HEK293 (cell line): Measurements from ENCODE around the gene IFI30.

ENCODE experiments used
- KLF1 ChIP-seq: fragments of 450-650 bp; formaldehyde crosslinking; IDR thresholded peaks from 2 replicates; pipeline ENCODE4 v1.5.1; 2016; ENCODE audit warnings: missing biosample characterization, missing genetic modification characterization
- MYNN ChIP-seq: fragments of 450-650 bp; formaldehyde crosslinking; IDR thresholded peaks from 2 replicates; pipeline ENCODE4 v1.5.1; 2016; ENCODE audit warnings: missing biosample characterization, missing genetic modification characterization, borderline replicate concordance
- REST ChIP-seq: fragments of 450-650 bp; formaldehyde crosslinking; IDR thresholded peaks from 2 replicates; pipeline ENCODE4 v1.5.1; 2016; ENCODE audit warnings: missing biosample characterization, missing genetic modification characterization
- SALL2 ChIP-seq: fragments of 450-650 bp; formaldehyde crosslinking; IDR thresholded peaks from 2 replicates; pipeline ENCODE4 v1.5.0; 2017; ENCODE audit warnings: missing biosample characterization, mild to moderate bottlenecking, missing genetic modification characterization, borderline replicate concordance
- TRIM28 ChIP-seq: IDR thresholded peaks from 2 replicates; pipeline ENCODE4 v1.6.1; 2011; ENCODE audit warnings: low read length, control low read depth, borderline replicate concordance
- ZBTB49 ChIP-seq: fragments of 450-650 bp; formaldehyde crosslinking; IDR thresholded peaks from 2 replicates; pipeline ENCODE4 v1.5.1; 2016; ENCODE audit warnings: missing biosample characterization, missing genetic modification characterization, low read depth
- ZNF501 ChIP-seq: fragments of 450-650 bp; formaldehyde crosslinking; IDR thresholded peaks from 2 replicates; pipeline ENCODE4 v1.5.1; 2016; ENCODE audit warnings: missing biosample characterization, missing genetic modification characterization
- ZNF670 ChIP-seq: fragments of 450-650 bp; formaldehyde crosslinking; IDR thresholded peaks from 2 replicates; pipeline ENCODE4 v1.5.1; 2016; ENCODE audit warnings: missing biosample characterization, missing genetic modification characterization, low read depth
- TF ChIP-seq, protein P1 (sequence below): fragments of 450-650 bp; formaldehyde crosslinking; IDR thresholded peaks from 2 replicates; pipeline ENCODE4 v1.5.1; 2017; ENCODE audit warnings: missing biosample characterization, missing genetic modification characterization
- TF ChIP-seq, protein P2 (sequence below): sonication (generic); formaldehyde crosslinking; IDR thresholded peaks from 2 replicates; pipeline ENCODE4 v1.8.1; 2022; ENCODE audit warnings: mild to moderate bottlenecking, moderate library complexity, missing genetic modification reagents
- TF ChIP-seq, protein P3 (sequence below): fragments of 450-650 bp; formaldehyde crosslinking; IDR thresholded peaks from 2 replicates; pipeline ENCODE4 v1.5.1; 2016; ENCODE audit warnings: missing biosample characterization, missing genetic modification characterization
- TF ChIP-seq, protein P4 (sequence below): fragments of 450-650 bp; formaldehyde crosslinking; IDR thresholded peaks from 2 replicates; pipeline ENCODE4 v1.5.1; 2016; ENCODE audit warnings: missing biosample characterization, missing genetic modification characterization

DNA sequence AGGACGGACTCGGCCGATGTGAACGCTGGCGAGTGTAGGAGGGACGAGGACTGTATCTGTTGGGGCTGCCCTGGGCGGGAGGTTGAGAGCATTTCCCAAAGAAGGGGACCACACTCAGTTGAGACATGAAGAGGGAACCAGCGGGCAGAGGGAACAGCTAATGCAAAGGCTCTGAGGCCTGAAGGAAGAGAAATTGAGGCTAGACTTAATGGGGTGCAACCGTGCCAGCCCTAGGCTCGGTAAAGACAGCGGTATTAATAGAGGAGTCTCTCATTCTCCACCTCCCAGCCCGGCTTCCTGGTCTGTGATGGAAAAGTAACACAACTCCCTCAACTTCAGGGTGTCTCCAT is 20.5 kb downstream of the IFI30 start:
- no peak for TF ChIP-seq ZNF670 (tag by site-specific recombination)
- TF ChIP-seq, protein P1, sequence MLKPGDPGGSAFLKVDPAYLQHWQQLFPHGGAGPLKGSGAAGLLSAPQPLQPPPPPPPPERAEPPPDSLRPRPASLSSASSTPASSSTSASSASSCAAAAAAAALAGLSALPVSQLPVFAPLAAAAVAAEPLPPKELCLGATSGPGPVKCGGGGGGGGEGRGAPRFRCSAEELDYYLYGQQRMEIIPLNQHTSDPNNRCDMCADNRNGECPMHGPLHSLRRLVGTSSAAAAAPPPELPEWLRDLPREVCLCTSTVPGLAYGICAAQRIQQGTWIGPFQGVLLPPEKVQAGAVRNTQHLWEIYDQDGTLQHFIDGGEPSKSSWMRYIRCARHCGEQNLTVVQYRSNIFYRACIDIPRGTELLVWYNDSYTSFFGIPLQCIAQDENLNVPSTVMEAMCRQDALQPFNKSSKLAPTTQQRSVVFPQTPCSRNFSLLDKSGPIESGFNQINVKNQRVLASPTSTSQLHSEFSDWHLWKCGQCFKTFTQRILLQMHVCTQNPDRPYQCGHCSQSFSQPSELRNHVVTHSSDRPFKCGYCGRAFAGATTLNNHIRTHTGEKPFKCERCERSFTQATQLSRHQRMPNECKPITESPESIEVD (tag by site-specific recombination): no peak
- TF ChIP-seq, protein P2, sequence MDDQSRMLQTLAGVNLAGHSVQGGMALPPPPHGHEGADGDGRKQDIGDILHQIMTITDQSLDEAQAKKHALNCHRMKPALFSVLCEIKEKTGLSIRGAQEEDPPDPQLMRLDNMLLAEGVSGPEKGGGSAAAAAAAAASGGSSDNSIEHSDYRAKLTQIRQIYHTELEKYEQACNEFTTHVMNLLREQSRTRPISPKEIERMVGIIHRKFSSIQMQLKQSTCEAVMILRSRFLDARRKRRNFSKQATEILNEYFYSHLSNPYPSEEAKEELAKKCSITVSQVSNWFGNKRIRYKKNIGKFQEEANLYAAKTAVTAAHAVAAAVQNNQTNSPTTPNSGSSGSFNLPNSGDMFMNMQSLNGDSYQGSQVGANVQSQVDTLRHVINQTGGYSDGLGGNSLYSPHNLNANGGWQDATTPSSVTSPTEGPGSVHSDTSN: no peak
- TF ChIP-seq, protein P3, sequence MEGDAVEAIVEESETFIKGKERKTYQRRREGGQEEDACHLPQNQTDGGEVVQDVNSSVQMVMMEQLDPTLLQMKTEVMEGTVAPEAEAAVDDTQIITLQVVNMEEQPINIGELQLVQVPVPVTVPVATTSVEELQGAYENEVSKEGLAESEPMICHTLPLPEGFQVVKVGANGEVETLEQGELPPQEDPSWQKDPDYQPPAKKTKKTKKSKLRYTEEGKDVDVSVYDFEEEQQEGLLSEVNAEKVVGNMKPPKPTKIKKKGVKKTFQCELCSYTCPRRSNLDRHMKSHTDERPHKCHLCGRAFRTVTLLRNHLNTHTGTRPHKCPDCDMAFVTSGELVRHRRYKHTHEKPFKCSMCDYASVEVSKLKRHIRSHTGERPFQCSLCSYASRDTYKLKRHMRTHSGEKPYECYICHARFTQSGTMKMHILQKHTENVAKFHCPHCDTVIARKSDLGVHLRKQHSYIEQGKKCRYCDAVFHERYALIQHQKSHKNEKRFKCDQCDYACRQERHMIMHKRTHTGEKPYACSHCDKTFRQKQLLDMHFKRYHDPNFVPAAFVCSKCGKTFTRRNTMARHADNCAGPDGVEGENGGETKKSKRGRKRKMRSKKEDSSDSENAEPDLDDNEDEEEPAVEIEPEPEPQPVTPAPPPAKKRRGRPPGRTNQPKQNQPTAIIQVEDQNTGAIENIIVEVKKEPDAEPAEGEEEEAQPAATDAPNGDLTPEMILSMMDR: no peak
- no peak for TF ChIP-seq MYNN
- no peak for TF ChIP-seq ZBTB49 (tag by site-specific recombination)
- TF ChIP-seq, protein P4, sequence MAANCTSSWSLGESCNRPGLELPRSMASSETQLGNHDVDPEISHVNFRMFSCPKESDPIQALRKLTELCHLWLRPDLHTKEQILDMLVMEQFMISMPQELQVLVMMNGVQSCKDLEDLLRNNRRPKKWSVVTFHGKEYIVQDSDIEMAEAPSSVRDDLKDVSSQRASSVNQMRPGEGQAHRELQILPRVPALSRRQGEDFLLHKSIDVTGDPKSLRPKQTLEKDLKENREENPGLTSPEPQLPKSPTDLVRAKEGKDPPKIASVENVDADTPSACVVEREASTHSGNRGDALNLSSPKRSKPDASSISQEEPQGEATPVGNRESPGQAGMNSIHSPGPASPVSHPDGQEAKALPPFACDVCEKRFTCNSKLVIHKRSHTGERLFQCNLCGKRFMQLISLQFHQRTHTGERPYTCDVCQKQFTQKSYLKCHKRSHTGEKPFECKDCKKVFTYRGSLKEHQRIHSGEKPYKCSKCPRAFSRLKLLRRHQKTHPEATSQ: no peak
- no peak for TF ChIP-seq SALL2 (tag by site-specific recombination)
- no peak for TF ChIP-seq TRIM28
- no peak for TF ChIP-seq ZNF501 (tag by site-specific recombination)
- no peak for TF ChIP-seq KLF1 (tag by site-specific recombination)
- no peak for TF ChIP-seq REST (tag by site-specific recombination)
